HepG2 (cell line): ENCODE data around the gene PRSS36. TPM values are rescaled to one million over a fixed set of nuclear protein-coding genes. Genes with fewer than 3 reads are reported as not detected.

Experiments used
- ARID2 ChIP-seq: sonication (generic); formaldehyde crosslinking; IDR thresholded peaks from 2 replicates; pipeline ENCODE4 v1.8.1; 2022; ENCODE audit warnings: mild to moderate bottlenecking, missing genetic modification reagents, borderline replicate concordance
- HMG20B ChIP-seq: conservative IDR thresholded peaks from 2 replicates; pipeline ENCODE4 v1.6.1; 2016; ENCODE audit warnings: missing genetic modification reagents, missing compliant biosample characterization
- KDM5A ChIP-seq: fragments of 200-600 bp; sonication (generic); IDR thresholded peaks from 2 replicates; pipeline ENCODE4 v1.7.0; 2018; ENCODE audit warnings: antibody characterized with exemption, mild to moderate bottlenecking, low read length, borderline replicate concordance
- NFIC ChIP-seq: IDR thresholded peaks from 2 replicates; pipeline ENCODE4 v1.6.1; 2012; ENCODE audit warnings: mild to moderate bottlenecking, low read length, inconsistent platforms
- ZMYM3 ChIP-seq: sonication (generic); formaldehyde crosslinking; IDR thresholded peaks from 2 replicates; pipeline ENCODE4 v1.5.1; 2020; ENCODE audit warnings: mild to moderate bottlenecking, missing genetic modification reagents
- ZNF572 ChIP-seq: sonication (generic); formaldehyde crosslinking; IDR thresholded peaks from 2 replicates; pipeline ENCODE4 v1.5.1; 2020; ENCODE audit warnings: mild to moderate bottlenecking, missing genetic modification reagents
- ZNF766 ChIP-seq: sonication (generic); formaldehyde crosslinking; IDR thresholded peaks from 2 replicates; pipeline ENCODE4 v1.5.0; 2020; ENCODE audit warnings: missing genetic modification reagents, borderline replicate concordance
- ZNF839 ChIP-seq: sonication (generic); formaldehyde crosslinking; IDR thresholded peaks from 2 replicates; pipeline ENCODE4 v1.4.0; 2020; ENCODE audit warnings: missing genetic modification reagents, mild to moderate bottlenecking, borderline replicate concordance
- ZSCAN9 ChIP-seq: IDR thresholded peaks from 2 replicates; pipeline ENCODE4 v1.6.1; 2016; ENCODE audit warnings: borderline replicate concordance
- polyA plus RNA-seq, 8 experiments: library from polyadenylated mRNA; depleted of rRNA in 3 of 8; stranded (reverse) in 7 of 8; unstranded in 1 of 8; fragments of >200 nt; fragmentation: Illumina TruSeq in 4 of 8; extraction: Trizol in 4 of 8; gene quantifications; 2 replicates each; pipeline versions ENCODE4 v1.2.1 to v1.2.3, GENCODE V29; 2011 to 2016; ENCODE audit warnings: low read depth in 4 of 8, missing spikeins in 1 of 8, mixed read lengths in 1 of 8; ENCODE audit not compliant: insufficient read depth in 1 of 8
- total RNA-seq, 5 experiments: library from RNA; depleted of rRNA; stranded (reverse); fragments of >200 nt; fragmentation: Illumina TruSeq; extraction: Trizol; gene quantifications; 2 replicates each; pipeline ENCODE4 v1.2.3, GENCODE V29; 2016; ENCODE audit warnings: low read depth in 1 of 5
- TF ChIP-seq, protein P1 (sequence below): sonication (generic); formaldehyde crosslinking; IDR thresholded peaks from 2 replicates; pipeline ENCODE4 v1.8.0; 2022; ENCODE audit warnings: missing genetic modification reagents, mild to moderate bottlenecking, borderline replicate concordance
- TF ChIP-seq, protein P2 (sequence below): IDR thresholded peaks from 2 replicates; pipeline ENCODE4 v1.6.1; 2016; ENCODE audit warnings: low read depth
- TF ChIP-seq, protein P3 (sequence below): IDR thresholded peaks from 2 replicates; pipeline ENCODE4 v1.6.1; 2012; ENCODE audit warnings: inconsistent platforms
- TF ChIP-seq, protein P4 (sequence below): IDR thresholded peaks from 2 replicates; pipeline ENCODE4 v1.6.1; 2016; ENCODE audit warnings: missing compliant biosample characterization, missing genetic modification reagents, borderline replicate concordance
- TF ChIP-seq, protein P5 (sequence below): sonication (generic); formaldehyde crosslinking; IDR thresholded peaks from 2 replicates; pipeline ENCODE4 v1.8.0; 2022; ENCODE audit warnings: mild to moderate bottlenecking, missing genetic modification reagents, moderate library complexity
- TF ChIP-seq, protein P6 (sequence below): sonication (generic); formaldehyde crosslinking; IDR thresholded peaks from 2 replicates; pipeline ENCODE4 v1.5.1; 2020; ENCODE audit warnings: mild to moderate bottlenecking, missing genetic modification reagents, moderate library complexity
- TF ChIP-seq, protein P7 (sequence below): sonication (generic); formaldehyde crosslinking; IDR thresholded peaks from 2 replicates; pipeline ENCODE4 v1.8.1; 2023; ENCODE audit warnings: mild to moderate bottlenecking, inconsistent platforms, moderate library complexity, missing genetic modification reagents, borderline replicate concordance
- TF ChIP-seq, protein P8 (sequence below): IDR thresholded peaks from 2 replicates; pipeline ENCODE4 v1.6.1; 2016; ENCODE audit warnings: low read depth, control low read depth

PRSS36 gene
- total and polyA plus RNA-seq, 2 of the 13 experiments (the other 11 are each of a cell fraction or from before 2014, with no cell fraction given): 1.5 to 2.1 TPM

DNA sequence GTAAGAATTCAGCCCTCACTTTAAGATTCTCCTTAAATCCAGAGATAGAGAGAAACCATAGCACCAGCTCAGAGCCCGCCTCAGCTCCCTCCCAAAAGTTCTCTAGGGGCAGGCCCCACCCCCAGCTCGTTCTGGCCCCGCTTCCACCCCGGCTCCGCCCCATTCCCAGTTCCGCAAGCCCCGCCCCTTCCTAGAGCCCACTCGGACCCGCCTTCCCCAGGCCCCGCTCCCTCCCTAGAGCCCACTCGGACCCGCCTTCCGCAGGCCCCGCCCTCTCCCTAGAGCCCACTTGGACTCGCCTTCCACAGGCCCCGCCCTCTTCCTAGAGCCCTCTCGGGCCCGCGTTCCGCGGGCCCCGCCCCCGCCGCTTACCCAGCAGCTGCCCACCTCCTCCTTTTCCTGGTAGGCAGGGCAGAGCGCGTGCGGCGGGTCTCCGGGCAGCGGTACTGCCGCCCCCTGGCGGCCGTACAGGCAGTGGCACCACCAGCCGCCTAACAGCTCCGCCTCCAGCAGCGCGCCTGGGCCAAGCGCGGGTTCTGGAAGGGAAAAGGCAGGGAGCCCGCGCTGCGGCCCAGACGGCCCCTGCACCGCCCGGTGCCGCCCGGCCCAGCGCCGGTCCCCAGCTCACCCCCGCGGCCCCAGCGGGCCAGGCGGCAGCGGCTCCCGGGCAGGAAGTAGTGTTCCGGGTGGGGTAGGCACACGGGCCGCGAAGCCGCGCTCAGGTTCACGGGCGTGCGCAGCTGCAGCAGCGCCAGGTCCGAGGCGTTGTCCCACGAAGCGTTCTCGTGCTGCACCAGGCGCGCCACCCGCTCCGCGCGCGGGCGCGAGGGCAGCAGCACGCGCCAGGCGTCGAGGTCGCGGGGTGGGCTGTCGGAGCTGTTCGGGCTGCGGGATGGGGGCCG is 7.5 kb downstream of the PRSS36 start (continued):
- TF ChIP-seq, protein P1, sequence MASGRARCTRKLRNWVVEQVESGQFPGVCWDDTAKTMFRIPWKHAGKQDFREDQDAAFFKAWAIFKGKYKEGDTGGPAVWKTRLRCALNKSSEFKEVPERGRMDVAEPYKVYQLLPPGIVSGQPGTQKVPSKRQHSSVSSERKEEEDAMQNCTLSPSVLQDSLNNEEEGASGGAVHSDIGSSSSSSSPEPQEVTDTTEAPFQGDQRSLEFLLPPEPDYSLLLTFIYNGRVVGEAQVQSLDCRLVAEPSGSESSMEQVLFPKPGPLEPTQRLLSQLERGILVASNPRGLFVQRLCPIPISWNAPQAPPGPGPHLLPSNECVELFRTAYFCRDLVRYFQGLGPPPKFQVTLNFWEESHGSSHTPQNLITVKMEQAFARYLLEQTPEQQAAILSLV (CRISPR knock-in tag): peak; percentile 54; the same call in 1 of the 2 replicates
- TF ChIP-seq, protein P2, sequence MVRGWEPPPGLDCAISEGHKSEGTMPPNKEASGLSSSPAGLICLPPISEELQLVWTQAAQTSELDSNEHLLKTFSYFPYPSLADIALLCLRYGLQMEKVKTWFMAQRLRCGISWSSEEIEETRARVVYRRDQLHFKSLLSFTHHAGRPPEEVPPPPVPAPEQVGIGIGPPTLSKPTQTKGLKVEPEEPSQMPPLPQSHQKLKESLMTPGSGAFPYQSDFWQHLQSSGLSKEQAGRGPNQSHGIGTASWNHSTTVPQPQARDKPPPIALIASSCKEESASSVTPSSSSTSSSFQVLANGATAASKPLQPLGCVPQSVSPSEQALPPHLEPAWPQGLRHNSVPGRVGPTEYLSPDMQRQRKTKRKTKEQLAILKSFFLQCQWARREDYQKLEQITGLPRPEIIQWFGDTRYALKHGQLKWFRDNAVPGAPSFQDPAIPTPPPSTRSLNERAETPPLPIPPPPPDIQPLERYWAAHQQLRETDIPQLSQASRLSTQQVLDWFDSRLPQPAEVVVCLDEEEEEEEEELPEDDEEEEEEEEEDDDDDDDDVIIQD (CRISPR knock-in tag): peak; percentile 72; the same call in 1 of the 2 replicates
- TF ChIP-seq, protein P3, sequence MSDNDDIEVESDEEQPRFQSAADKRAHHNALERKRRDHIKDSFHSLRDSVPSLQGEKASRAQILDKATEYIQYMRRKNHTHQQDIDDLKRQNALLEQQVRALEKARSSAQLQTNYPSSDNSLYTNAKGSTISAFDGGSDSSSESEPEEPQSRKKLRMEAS: peak; percentile 94
- no peak for TF ChIP-seq ZNF572 (CRISPR knock-in tag)
- no peak for TF ChIP-seq NFIC
- TF ChIP-seq, protein P4, sequence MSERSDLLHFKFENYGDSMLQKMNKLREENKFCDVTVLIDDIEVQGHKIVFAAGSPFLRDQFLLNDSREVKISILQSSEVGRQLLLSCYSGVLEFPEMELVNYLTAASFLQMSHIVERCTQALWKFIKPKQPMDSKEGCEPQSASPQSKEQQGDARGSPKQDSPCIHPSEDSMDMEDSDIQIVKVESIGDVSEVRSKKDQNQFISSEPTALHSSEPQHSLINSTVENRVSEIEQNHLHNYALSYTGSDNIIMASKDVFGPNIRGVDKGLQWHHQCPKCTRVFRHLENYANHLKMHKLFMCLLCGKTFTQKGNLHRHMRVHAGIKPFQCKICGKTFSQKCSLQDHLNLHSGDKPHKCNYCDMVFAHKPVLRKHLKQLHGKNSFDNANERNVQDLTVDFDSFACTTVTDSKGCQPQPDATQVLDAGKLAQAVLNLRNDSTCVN: peak; percentile 88
- TF ChIP-seq HMG20B (CRISPR knock-in tag): no peak
- TF ChIP-seq ZSCAN9: 0 out of 2 replicates have a peak, but pooled peaks have one; percentile 56
- TF ChIP-seq, protein P5, sequence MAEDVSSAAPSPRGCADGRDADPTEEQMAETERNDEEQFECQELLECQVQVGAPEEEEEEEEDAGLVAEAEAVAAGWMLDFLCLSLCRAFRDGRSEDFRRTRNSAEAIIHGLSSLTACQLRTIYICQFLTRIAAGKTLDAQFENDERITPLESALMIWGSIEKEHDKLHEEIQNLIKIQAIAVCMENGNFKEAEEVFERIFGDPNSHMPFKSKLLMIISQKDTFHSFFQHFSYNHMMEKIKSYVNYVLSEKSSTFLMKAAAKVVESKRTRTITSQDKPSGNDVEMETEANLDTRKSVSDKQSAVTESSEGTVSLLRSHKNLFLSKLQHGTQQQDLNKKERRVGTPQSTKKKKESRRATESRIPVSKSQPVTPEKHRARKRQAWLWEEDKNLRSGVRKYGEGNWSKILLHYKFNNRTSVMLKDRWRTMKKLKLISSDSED (CRISPR knock-in tag): no peak
- peak; percentile 50; the same call in 1 of the 2 replicates for TF ChIP-seq KDM5A
- TF ChIP-seq, protein P6, sequence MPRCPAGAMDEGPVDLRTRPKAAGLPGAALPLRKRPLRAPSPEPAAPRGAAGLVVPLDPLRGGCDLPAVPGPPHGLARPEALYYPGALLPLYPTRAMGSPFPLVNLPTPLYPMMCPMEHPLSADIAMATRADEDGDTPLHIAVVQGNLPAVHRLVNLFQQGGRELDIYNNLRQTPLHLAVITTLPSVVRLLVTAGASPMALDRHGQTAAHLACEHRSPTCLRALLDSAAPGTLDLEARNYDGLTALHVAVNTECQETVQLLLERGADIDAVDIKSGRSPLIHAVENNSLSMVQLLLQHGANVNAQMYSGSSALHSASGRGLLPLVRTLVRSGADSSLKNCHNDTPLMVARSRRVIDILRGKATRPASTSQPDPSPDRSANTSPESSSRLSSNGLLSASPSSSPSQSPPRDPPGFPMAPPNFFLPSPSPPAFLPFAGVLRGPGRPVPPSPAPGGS (CRISPR knock-in tag): peak; percentile 94
- TF ChIP-seq, protein P7, sequence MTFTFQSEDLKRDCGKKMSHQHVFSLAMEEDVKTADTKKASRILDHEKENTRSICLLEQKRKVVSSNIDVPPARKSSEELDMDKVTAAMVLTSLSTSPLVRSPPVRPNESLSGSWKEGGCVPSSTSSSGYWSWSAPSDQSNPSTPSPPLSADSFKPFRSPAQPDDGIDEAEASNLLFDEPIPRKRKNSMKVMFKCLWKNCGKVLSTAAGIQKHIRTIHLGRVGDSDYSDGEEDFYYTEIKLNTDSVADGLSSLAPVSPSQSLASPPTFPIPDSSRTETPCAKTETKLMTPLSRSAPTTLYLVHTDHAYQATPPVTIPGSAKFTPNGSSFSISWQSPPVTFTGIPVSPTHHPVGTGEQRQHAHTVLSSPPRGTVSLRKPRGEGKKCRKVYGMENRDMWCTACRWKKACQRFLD (CRISPR knock-in tag): no peak
- no peak for TF ChIP-seq ZNF839 (CRISPR knock-in tag)
- TF ChIP-seq ZMYM3 (CRISPR knock-in tag): peak; percentile 88; the same call in 1 of the 2 replicates
- TF ChIP-seq ARID2: no peak
- TF ChIP-seq, protein P8, sequence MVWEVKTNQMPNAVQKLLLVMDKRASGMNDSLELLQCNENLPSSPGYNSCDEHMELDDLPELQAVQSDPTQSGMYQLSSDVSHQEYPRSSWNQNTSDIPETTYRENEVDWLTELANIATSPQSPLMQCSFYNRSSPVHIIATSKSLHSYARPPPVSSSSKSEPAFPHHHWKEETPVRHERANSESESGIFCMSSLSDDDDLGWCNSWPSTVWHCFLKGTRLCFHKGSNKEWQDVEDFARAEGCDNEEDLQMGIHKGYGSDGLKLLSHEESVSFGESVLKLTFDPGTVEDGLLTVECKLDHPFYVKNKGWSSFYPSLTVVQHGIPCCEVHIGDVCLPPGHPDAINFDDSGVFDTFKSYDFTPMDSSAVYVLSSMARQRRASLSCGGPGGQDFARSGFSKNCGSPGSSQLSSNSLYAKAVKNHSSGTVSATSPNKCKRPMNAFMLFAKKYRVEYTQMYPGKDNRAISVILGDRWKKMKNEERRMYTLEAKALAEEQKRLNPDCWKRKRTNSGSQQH (CRISPR knock-in tag): no peak
- TF ChIP-seq ZNF766 (CRISPR knock-in tag): no peak
